T-cell (primary cell): ENCODE measurements around the gene CLCNKB. TPM values are rescaled to one million over a fixed set of nuclear protein-coding genes. Genes with fewer than 3 reads are reported as not detected.
A peak's percentile ranks its signal among the peaks of the same experiment; 100 is the strongest.
"Not testable (repeated sequence)": the region's sequence is repeated elsewhere in the genome, so short reads cannot be mapped to it uniquely, and the experiment has no call there.

Experiments used
- ATAC-seq, 4 experiments: fragments of 200-7000 bp in 3 of 4; fragments of 150-1000 bp in 1 of 4; cut with Tn5 transposase; replicated peaks in 1 of 4; 1 replicate in 3 of 4; 2 replicates in 1 of 4; pipeline ENCODE4 v1.10.0; 2021; ENCODE audit warnings: moderate library complexity in 3 of 4, mild to moderate bottlenecking in 2 of 4, moderate number of reproducible peaks in 1 of 4
- CTCF ChIA-PET, 2 donors: fragments of 300-600 bp; sonication (Branson Sonifier 250); formaldehyde crosslinking; loops; one replicate each; lab custom pipeline; 2022; ENCODE audit warnings: antibody characterized with exemption in 2 of 2; lab: Charles Lee
- POLR2A ChIA-PET, 2 donors: fragments of 300-600 bp; sonication (Branson Sonifier 250); formaldehyde crosslinking; loops; one replicate each; lab custom pipeline; 2022; ENCODE audit warnings: antibody characterized with exemption in 2 of 2; lab: Charles Lee
- DNase-seq, 35 experiments: peaks; one replicate each; pipeline versions ENCODE4 v3.0.0 to v3.0.0-alpha.2; 2013 to 2023
- H3K27ac ChIP-seq: one replicate; pipeline ENCODE4 v1.5.1; 2013; ENCODE audit warnings: low read length
- H3K27me3 ChIP-seq, 2 experiments: replicated peaks in 1 of 2; 1 replicate in 1 of 2; 2 replicates in 1 of 2; pipeline versions ENCODE4 v1.6.1 to v1.7.0; 2013; ENCODE audit warnings: low read length in 1 of 2, mixed read lengths in 1 of 2; ENCODE audit not compliant: control insufficient read depth in 2 of 2, insufficient read depth in 2 of 2; ENCODE audit errors: extremely low read depth in 1 of 2
- H3K36me3 ChIP-seq, 2 donors: 1 replicate in 1 of 2; 2 replicates in 1 of 2; pipeline versions ENCODE4 v1.6.1 to v1.7.0; 2013; ENCODE audit warnings: low read length in 1 of 2; ENCODE audit not compliant: control insufficient read depth in 2 of 2, insufficient read depth in 1 of 2; ENCODE audit errors: extremely low read depth in 1 of 2
- H3K4me1 ChIP-seq, 2 experiments: 1 replicate in 1 of 2; 2 replicates in 1 of 2; pipeline versions ENCODE4 v1.6.1 to v1.7.0; 2013; ENCODE audit warnings: low read length in 2 of 2, mixed read lengths in 1 of 2; ENCODE audit not compliant: insufficient read depth in 2 of 2, control insufficient read depth in 1 of 2; ENCODE audit errors: extremely low read depth in 1 of 2
- H3K4me3 ChIP-seq, 2 donors: 1 replicate in 1 of 2; 2 replicates in 1 of 2; pipeline versions ENCODE4 v1.5.1 to v1.7.0; 2013; ENCODE audit warnings: mild to moderate bottlenecking in 2 of 2, low read length in 1 of 2, moderate library complexity in 1 of 2; ENCODE audit not compliant: control insufficient read depth in 1 of 2; ENCODE audit errors: extremely low read depth in 1 of 2
- H3K9me3 ChIP-seq: 2 replicates; pipeline ENCODE4 v1.7.0; 2013
- H3K27ac Mint-ChIP-seq, 2 donors: one replicate each; pipeline ENCODE4 v1.8.0; 2020 to 2021; ENCODE audit warnings: mild to moderate bottlenecking in 2 of 2, mixed read lengths in 2 of 2
- H3K27me3 Mint-ChIP-seq, 2 donors: one replicate each; pipeline ENCODE4 v1.8.0; 2021 to 2022; ENCODE audit warnings: mixed read lengths in 2 of 2
- H3K36me3 Mint-ChIP-seq: one replicate; pipeline ENCODE4 v1.8.0; 2021; ENCODE audit warnings: mixed read lengths
- H3K4me1 Mint-ChIP-seq, 3 donors: one replicate each; pipeline ENCODE4 v1.8.0; 2020 to 2022; ENCODE audit warnings: mixed read lengths in 3 of 3, mild to moderate bottlenecking in 1 of 3
- H3K4me3 Mint-ChIP-seq, 3 donors: one replicate each; pipeline ENCODE4 v1.8.0; 2020 to 2022; ENCODE audit warnings: mild to moderate bottlenecking in 3 of 3, mixed read lengths in 3 of 3, moderate library complexity in 3 of 3
- H3K9me3 Mint-ChIP-seq, 3 donors: one replicate each; pipeline ENCODE4 v1.8.0; 2020 to 2022; ENCODE audit warnings: mixed read lengths in 3 of 3
- WGBS: methylation state at CpG from one replicate; pipeline ENCODE4 v1.1.5; 2013; ENCODE audit warnings: missing lambda C conversion rate; ENCODE audit not compliant: insufficient coverage; 5-methylcytosine and 5-hydroxymethylcytosine counted together
- total RNA-seq, 35 experiments: library from RNA in 6 of 35; stranded (reverse) in 6 of 35; fragments of 120-200 nt in 1 of 35; gene quantifications; one replicate each; pipeline versions ENCODE4 v1.2.1 to v1.2.4 and lab custom pipeline; 2013 to 2026

The CLCNKB gene
- total RNA-seq, 5 donors from 2014 or later (not counting 1 experiment from before 2014, with no cell fraction given), result not detected

DNA sequence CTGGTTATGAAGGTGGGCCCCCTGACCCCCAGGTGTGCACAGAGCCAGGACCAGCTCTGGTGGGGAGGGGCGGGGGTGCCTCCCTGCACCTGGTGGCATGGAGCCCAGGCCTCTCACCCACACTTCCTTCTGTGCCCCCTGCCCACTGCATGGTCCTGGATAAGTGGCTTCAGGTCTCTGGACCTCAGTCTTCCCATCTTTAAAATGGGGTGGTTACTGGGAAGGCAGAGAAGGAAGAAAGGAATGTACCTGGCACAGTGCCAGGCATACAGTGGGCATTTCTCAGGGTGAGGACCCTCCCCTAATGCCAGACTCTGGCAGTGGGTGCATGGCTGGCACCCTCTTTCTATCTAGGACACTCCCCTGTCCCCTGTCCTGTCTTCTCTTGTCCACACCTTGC lies 14.3 kb upstream of the CLCNKB start:
- WGBS, result no CpG with 5 or more reads among the region's 1 CpG
- peaks cover 2 to 8% (median 5%) of the 10 kb centered on the region in 3 donors for H3K4me1 Mint-ChIP-seq
- Histone ChIP-seq H3K27me3 (peaks cover 0 to 66% of the 10 kb centered on the region in 2 experiments), H3K4me1 (peaks cover 0 to 14% of the 10 kb centered on the region in 2 experiments), H3K9me3 (no peaks in the 10 kb centered on the region), H3K36me3 (no peaks in the 10 kb centered on the region), H3K4me3 (no peak overlapping the region), H3K27ac (no peak overlapping the region)
- no peak overlapping the region for H3K27ac Mint-ChIP-seq
- no peaks in the 10 kb centered on the region for H3K36me3 Mint-ChIP-seq
- ChIA-PET POLR2A (interaction anchor here in 1 of 2 donors (0.6 kb wide), 1 partner anchor 237 kb away, joined by 7 read pairs; no protein-coding TSS in a partner anchor), CTCF (no interaction called here)
- no peaks in the 10 kb centered on the region for H3K9me3 Mint-ChIP-seq
- DNase-seq (no peak), ATAC-seq (no peak)
- H3K4me3 Mint-ChIP-seq, result no peak overlapping the region
- peaks cover 14 to 25% of the 10 kb centered on the region in 2 donors for H3K27me3 Mint-ChIP-seq

DNA sequence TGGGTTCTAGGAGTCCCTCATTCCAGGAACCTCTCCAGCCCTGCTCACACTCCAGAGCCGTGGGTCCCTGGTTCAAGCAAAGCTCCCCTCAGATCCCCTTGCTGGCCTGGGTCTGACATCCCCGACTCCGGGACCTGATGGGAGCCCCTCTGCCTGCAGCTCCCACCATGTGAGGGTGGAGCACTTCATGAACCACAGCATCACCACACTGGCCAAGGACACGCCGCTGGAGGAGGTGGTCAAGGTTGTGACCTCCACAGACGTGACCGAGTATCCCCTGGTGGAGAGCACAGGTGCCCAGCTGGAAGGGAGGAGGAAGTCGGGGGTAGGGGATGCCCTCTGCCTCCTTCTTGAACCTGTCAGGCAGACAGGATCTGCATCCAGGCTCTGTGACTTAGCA lies 12.0 kb upstream of the CLCNKB start:
- H3K4me3 ChIP-seq, result no peak overlapping the region
- CTCF ChIA-PET, result no interaction called here
- no peak overlapping the region for H3K27ac Mint-ChIP-seq
- no peaks in the 10 kb centered on the region for H3K9me3 Mint-ChIP-seq
- ATAC-seq, result no peak
- POLR2A ChIA-PET, result no interaction called here
- H3K27ac ChIP-seq, result no peak overlapping the region
- H3K27me3 Mint-ChIP-seq, result peaks cover 15 to 25% of the 10 kb centered on the region in 2 donors
- H3K4me1 ChIP-seq, result peaks cover 0 to 10% of the 10 kb centered on the region in 2 experiments
- peaks cover 0 to 64% of the 10 kb centered on the region in 2 experiments for H3K27me3 ChIP-seq
- no peak overlapping the region for H3K4me3 Mint-ChIP-seq
- no peak for DNase-seq
- no peaks in the 10 kb centered on the region for H3K36me3 Mint-ChIP-seq
- no peaks in the 10 kb centered on the region for H3K36me3 ChIP-seq
- H3K9me3 ChIP-seq, result no peaks in the 10 kb centered on the region
- peaks cover 2 to 7% (median 5%) of the 10 kb centered on the region in 3 donors for H3K4me1 Mint-ChIP-seq
- 90% methylated on average over 3 of the region's 8 CpGs for WGBS

DNA sequence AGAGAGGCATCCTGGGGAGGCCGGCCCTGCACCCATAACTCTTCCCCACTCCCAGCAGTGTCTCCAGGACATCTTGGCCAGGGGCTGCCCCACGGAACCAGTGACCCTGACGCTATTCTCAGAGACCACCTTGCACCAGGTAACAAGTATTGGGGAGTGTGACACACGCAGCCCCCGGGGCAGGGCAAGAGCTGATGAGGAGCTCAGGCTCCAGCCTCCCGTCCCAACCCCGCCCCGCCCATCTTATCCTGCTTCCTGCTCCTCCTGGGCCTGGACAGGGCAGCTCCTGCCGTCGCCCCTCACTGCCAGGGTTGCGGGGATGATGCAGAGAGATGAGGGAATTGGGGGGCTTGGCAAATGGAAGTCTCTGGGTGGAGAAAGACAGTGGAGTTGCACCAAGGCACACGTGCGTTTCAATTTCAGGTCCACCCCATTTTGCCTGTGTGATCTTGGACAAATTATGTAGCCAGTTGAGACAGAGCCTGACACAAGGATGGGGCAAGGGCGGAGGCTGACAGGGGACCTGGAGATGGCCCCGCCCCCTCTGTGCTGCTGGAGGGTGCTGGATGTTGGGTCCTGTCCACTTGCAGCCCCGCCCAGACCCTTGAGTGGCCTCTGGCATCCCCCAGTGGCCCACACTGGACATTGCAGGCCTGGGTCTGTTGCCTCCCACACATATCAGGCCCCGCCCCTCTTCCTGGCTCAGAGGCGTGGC lies 11.0 kb upstream of the CLCNKB start:
- Histone ChIP-seq H3K27ac (no peak overlapping the region), H3K36me3 (no peaks in the 10 kb centered on the region), H3K27me3 (peaks cover 0 to 54% of the 10 kb centered on the region in 2 experiments), H3K4me1 (peaks cover 0 to under 1% of the 10 kb centered on the region in 2 experiments), H3K4me3 (no peak overlapping the region), H3K9me3 (no peaks in the 10 kb centered on the region)
- DNase-seq, result peak in 23 of 35 experiments; percentile 10 to 49 (median 24)
- Mint-ChIP-seq H3K4me1 (peaks cover 2 to 5% (median 2%) of the 10 kb centered on the region in 3 donors), H3K27me3 (peaks cover 15 to 25% of the 10 kb centered on the region in 2 donors), H3K36me3 (no peaks in the 10 kb centered on the region), H3K27ac (no peak overlapping the region), H3K4me3 (no peak overlapping the region), H3K9me3 (no peaks in the 10 kb centered on the region)
- peak; percentile 46 to 55 (median 50) for ATAC-seq
- WGBS, result 67% methylated on average over 15 of the region's 18 CpGs
- ChIA-PET POLR2A (no interaction called here), CTCF (interaction anchor here in 1 of 2 donors (0.7 to 0.8 kb wide), 2 partner anchors 141 to 362 kb away, joined by 3 to 6 read pairs; no protein-coding TSS in a partner anchor)

DNA sequence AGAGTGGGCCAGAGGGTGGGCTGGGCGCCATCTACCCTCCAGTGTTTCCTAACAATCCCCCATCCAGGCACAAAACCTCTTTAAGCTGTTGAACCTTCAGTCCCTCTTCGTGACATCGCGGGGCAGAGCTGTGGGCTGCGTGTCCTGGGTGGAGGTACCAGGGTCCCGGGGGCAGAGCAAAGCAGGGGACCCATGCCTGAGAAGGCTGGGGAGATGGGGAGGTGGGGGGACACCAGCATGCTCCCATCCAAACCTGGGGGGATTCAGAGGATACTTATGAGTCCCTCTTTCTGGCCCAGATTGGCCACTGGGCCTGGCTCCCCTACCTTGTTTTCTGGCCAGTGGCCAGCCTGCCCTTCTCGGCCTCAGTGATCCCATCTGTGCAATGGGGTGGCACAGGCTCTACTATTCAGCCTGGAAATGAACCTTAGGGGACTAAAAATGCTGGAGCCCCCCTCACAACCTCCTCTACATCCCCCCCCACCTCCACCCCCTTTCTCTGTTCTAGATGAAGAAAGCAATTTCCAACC lies 10.4 kb upstream of the CLCNKB start:
- H3K4me1 Mint-ChIP-seq, POLR2A ChIA-PET, H3K36me3 Mint-ChIP-seq, DNase-seq, H3K4me3 ChIP-seq, ATAC-seq, H3K9me3 Mint-ChIP-seq, H3K9me3 ChIP-seq, H3K27ac ChIP-seq, H3K36me3 ChIP-seq, H3K4me1 ChIP-seq, H3K4me3 Mint-ChIP-seq, H3K27ac Mint-ChIP-seq: not testable (repeated sequence)
- peaks cover 0 to 50% of the 10 kb centered on the region in 2 experiments for H3K27me3 ChIP-seq
- WGBS, result no CpG with 5 or more reads among the region's 7 CpGs
- peaks cover 14 to 20% of the 10 kb centered on the region in 2 donors for H3K27me3 Mint-ChIP-seq
- CTCF ChIA-PET, result interaction anchor here in 1 of 2 donors (0.7 to 0.8 kb wide), 2 partner anchors 141 to 363 kb away, joined by 3 to 6 read pairs; no protein-coding TSS in a partner anchor

DNA sequence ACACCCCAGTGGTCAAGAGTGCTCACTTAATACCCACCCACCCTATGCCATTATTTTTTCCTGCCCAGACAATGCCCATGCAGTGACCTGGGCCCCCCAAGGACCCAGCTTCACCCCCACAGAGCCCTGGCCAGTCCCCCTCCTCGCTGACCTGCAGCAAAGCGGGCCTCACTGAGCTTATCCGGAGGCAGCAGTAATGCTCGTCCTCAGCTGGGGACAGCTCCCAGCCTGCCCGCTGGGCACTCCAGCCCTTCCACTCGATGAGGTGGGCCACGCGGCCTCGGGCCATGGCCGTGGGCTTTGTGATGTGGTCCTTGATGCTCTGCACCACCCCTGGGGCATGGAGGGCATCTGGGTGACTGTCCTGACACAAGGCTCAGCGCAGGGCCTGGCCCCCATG lies 7.1 kb upstream of the CLCNKB start:
- H3K9me3 Mint-ChIP-seq, H3K9me3 ChIP-seq, H3K36me3 Mint-ChIP-seq, ATAC-seq, H3K27ac Mint-ChIP-seq, POLR2A ChIA-PET, H3K4me3 ChIP-seq, CTCF ChIA-PET, H3K4me1 ChIP-seq, H3K27me3 Mint-ChIP-seq, DNase-seq, H3K36me3 ChIP-seq, H3K4me3 Mint-ChIP-seq, H3K27ac ChIP-seq, H3K4me1 Mint-ChIP-seq: not testable (repeated sequence)
- WGBS, result 81% methylated on average over 6 of the region's 11 CpGs
- H3K27me3 ChIP-seq, result peaks cover 0 to 17% of the 10 kb centered on the region in 2 experiments

DNA sequence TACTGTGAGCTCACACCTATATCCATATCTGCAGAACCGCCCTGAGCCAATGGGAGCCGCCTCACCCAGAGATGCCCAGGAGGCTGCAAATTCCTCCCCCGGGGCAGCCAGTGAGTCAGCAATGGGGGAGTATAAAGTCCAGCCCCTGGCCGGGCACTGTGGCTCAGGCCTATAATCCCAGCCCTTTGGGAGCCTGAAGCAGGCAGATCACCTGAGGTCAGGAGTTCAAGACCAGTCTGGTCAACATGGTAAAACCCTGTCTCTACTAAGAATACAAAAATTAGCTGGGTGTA lies 5.0 kb upstream of the CLCNKB start:
- Histone ChIP-seq H3K9me3 (no peaks in the 10 kb centered on the region), H3K4me3 (no peak overlapping the region), H3K36me3 (no peaks in the 10 kb centered on the region), H3K4me1 (no peaks in the 10 kb centered on the region), H3K27me3 (peaks cover 0 to 9% of the 10 kb centered on the region in 2 experiments), H3K27ac (no peak overlapping the region)
- CTCF ChIA-PET, result no interaction called here
- Mint-ChIP-seq H3K27ac (no peak overlapping the region), H3K9me3 (no peaks in the 10 kb centered on the region), H3K4me1 (no peaks in the 10 kb centered on the region), H3K27me3 (peaks cover 2 to 6% of the 10 kb centered on the region in 2 donors), H3K36me3 (no peaks in the 10 kb centered on the region), H3K4me3 (no peak overlapping the region)
- no peak for DNase-seq
- POLR2A ChIA-PET, result no interaction called here
- ATAC-seq, result no peak
- WGBS, result 100% methylated on average over 4 of the region's 4 CpGs
